OCI-LY7 (cell line): Measurements from ENCODE around the gene NAV3. TPM values are rescaled to one million over a fixed set of nuclear protein-coding genes. Genes with fewer than 3 reads are reported as not detected.
A peak's percentile ranks its signal among the peaks of the same experiment; 100 is the strongest.

Experiments
- BruUV-seq: library from RNA; stranded (reverse); fragments of 400-500 nt; replicated peaks from 2 replicates; lab custom pipeline; 2021; lab: Mats Ljungman, UMichigan
- CTCF ChIA-PET: fragments of 300-600 bp; sonication (Branson Sonifier 250); formaldehyde crosslinking; loops from one replicate; lab custom pipeline; 2022; ENCODE audit warnings: antibody characterized with exemption; ENCODE audit not compliant: unreplicated experiment; lab: Charles Lee
- POLR2A ChIA-PET: fragments of 300-600 bp; sonication (Branson Sonifier 250); formaldehyde crosslinking; loops from one replicate; lab custom pipeline; 2022; ENCODE audit warnings: antibody characterized with exemption; lab: Charles Lee
- DNase-seq: peaks from one replicate; pipeline ENCODE4 v3.0.0-alpha.2; 2015; ENCODE audit warnings: low spot score
- H2AFZ ChIP-seq: fragments of 200-600 bp; sonication (generic), shearing (Covaris generic); 2 replicates; pipeline ENCODE4 v1.6.1; 2014; ENCODE audit warnings: mild to moderate bottlenecking, antibody characterized with exemption, low read length, moderate library complexity
- H3K27ac ChIP-seq: fragments of 200-600 bp; sonication (generic); 2 replicates; pipeline ENCODE4 v1.5.1; 2014; ENCODE audit warnings: mixed run types, low read depth, mild to moderate bottlenecking, moderate library complexity, low read length, inconsistent platforms; ENCODE audit not compliant: poor library complexity, severe bottlenecking
- H3K36me3 ChIP-seq: fragments of 200-600 bp; sonication (generic); 2 replicates; pipeline ENCODE4 v1.6.1; 2014; ENCODE audit warnings: mild to moderate bottlenecking, antibody characterized with exemption, low read length, moderate library complexity, mixed read lengths; ENCODE audit not compliant: insufficient read depth
- H3K4me1 ChIP-seq: fragments of 200-600 bp; sonication (generic); 2 replicates; pipeline ENCODE4 v1.5.1; 2014; ENCODE audit warnings: mild to moderate bottlenecking, low read length; ENCODE audit not compliant: insufficient read depth, poor library complexity, severe bottlenecking
- H3K4me2 ChIP-seq: fragments of 200-600 bp; sonication (generic); 2 replicates; pipeline ENCODE4 v1.6.1; 2014; ENCODE audit warnings: mild to moderate bottlenecking, low read length
- H3K4me3 ChIP-seq: fragments of 200-600 bp; sonication (generic); 2 replicates; pipeline ENCODE4 v1.5.1; 2014; ENCODE audit warnings: mild to moderate bottlenecking, low read depth, low read length; ENCODE audit not compliant: poor library complexity, severe bottlenecking
- H3K79me2 ChIP-seq: fragments of 200-600 bp; sonication (generic); 2 replicates; pipeline ENCODE4 v1.6.1; 2016; ENCODE audit warnings: low read depth, mild to moderate bottlenecking, low read length, moderate library complexity, mixed read lengths; ENCODE audit not compliant: insufficient read depth
- H3K9me2 ChIP-seq: fragments of 200-600 bp; sonication (generic); 2 replicates; pipeline ENCODE4 v1.6.1; 2016; ENCODE audit warnings: mild to moderate bottlenecking, low read length, mixed read lengths; ENCODE audit not compliant: insufficient read depth
- H3K9me3 ChIP-seq: fragments of 200-600 bp; sonication (generic); 2 replicates; pipeline ENCODE4 v1.6.1; 2014; ENCODE audit warnings: mild to moderate bottlenecking, mixed run types, low read length, mixed read lengths
- H4K20me1 ChIP-seq: fragments of 200-600 bp; sonication (generic); 2 replicates; pipeline ENCODE4 v1.6.1; 2014; ENCODE audit warnings: mild to moderate bottlenecking, antibody characterized with exemption, low read length, moderate library complexity, mixed read lengths; ENCODE audit not compliant: insufficient read depth
- CTCF ChIP-seq: fragments of 200-600 bp; sonication (generic); conservative IDR thresholded peaks from 2 replicates; pipeline ENCODE4 v1.5.1; 2014; ENCODE audit warnings: mild to moderate bottlenecking, antibody characterized with exemption, low read length, moderate library complexity, mixed read lengths
- EZH2phosphoT487 ChIP-seq: fragments of 200-600 bp; sonication (generic); IDR thresholded peaks from 2 replicates; pipeline ENCODE4 v1.6.1; 2018; ENCODE audit warnings: low read depth, borderline replicate concordance, mild to moderate bottlenecking, mixed run types, antibody characterized with exemption, low read length, moderate library complexity, mixed read lengths
- intact Hi-C: fragments of 100-400 bp; cut with micrococcal nuclease; formaldehyde crosslinking; loops from one replicate; pipeline ENCODE4 v1.10.0; 2022; ENCODE audit not compliant: unreplicated experiment
- total RNA-seq, 2 experiments: library from RNA; depleted of rRNA in 1 of 2; stranded (reverse); fragments of >200 nt in 1 of 2; shearing (Covaris generic) in 1 of 2; gene quantifications; 2 replicates each; pipeline ENCODE4 v1.2.3, GENCODE V29; 2014 to 2022

Gene NAV3
- total RNA-seq, 2 experiments from 2014 or later, result 0.68 to 1.6 TPM

GRCh38 chr12:77995436-77996167 lies 164.9 kb downstream of the NAV3 start:
- no peak overlapping the region for H3K4me2 ChIP-seq
- H3K4me1 ChIP-seq, result peaks cover 45% of the 10 kb centered on the region
- H2AFZ ChIP-seq, result peak overlapping the region; percentile 57
- TF ChIP-seq CTCF, result no peak
- TF ChIP-seq EZH2phosphoT487, result no peak
- H3K79me2 ChIP-seq, result no peaks in the 10 kb centered on the region
- intact Hi-C loops, result loop anchor here (5.0 kb wide), 2 partner anchors 397 to 1697 kb away; partner anchors contain the start of gene PAWR
- no peak overlapping the region for H3K4me3 ChIP-seq
- CTCF ChIA-PET, result no interaction called here
- BruUV-seq, result no TSS peak
- H3K9me3 ChIP-seq, result peaks cover 1% of the 10 kb centered on the region; the same call in 1 of the 2 replicates
- H3K9me2 ChIP-seq, result no peaks in the 10 kb centered on the region
- DNase-seq, result no peak
- POLR2A ChIA-PET, result no interaction called here
- H3K36me3 ChIP-seq, result no peaks in the 10 kb centered on the region; the same call in 1 of the 2 replicates
- no peaks in the 10 kb centered on the region for H4K20me1 ChIP-seq
- H3K27ac ChIP-seq, result no peak overlapping the region

- peak; percentile 22 for DNase-seq
- Histone ChIP-seq H3K4me1 (peaks cover 45% of the 10 kb centered on the region), H4K20me1 (no peaks in the 10 kb centered on the region), H3K9me2 (no peaks in the 10 kb centered on the region), H3K79me2 (no peaks in the 10 kb centered on the region), H3K9me3 (no peaks in the 10 kb centered on the region), H3K27ac (no peak overlapping the region), H3K36me3 (no peaks in the 10 kb centered on the region; the same call in 1 of the 2 replicates), H3K4me3 (no peak overlapping the region), H2AFZ (peak overlapping the region; percentile 57; the same call in 1 of the 2 replicates), H3K4me2 (no peak overlapping the region)
- ChIA-PET CTCF (no interaction called here), POLR2A (interaction anchor here (0.6 to 2.1 kb wide), 3 partner anchors 8 to 121 kb away, joined by 4 to 7 read pairs (median 4); no protein-coding TSS in a partner anchor)
- no TSS peak for BruUV-seq
- TF ChIP-seq CTCF, result peak; percentile 72
- no peak for TF ChIP-seq EZH2phosphoT487
- intact Hi-C loops, result loop anchor here (5.0 kb wide), 2 partner anchors 396 to 1696 kb away; partner anchors contain the start of gene PAWR
These were observed 166.0 kb downstream of the NAV3 start for GRCh38 chr12:77996670-77997069.

- no peaks in the 10 kb centered on the region for H3K9me3 ChIP-seq
- intact Hi-C loops, result loop anchor here (5.0 kb wide), 2 partner anchors 394 to 1694 kb away; partner anchors contain the start of gene PAWR
- H3K4me3 ChIP-seq, result peak overlapping the region; percentile 13
- peaks cover 45% of the 10 kb centered on the region for H3K4me1 ChIP-seq
- no peaks in the 10 kb centered on the region for H4K20me1 ChIP-seq
- H2AFZ ChIP-seq, result peak overlapping the region; percentile 100
- TF ChIP-seq CTCF (0 out of 2 replicates have a peak, but pooled peaks have one; percentile 10), EZH2phosphoT487 (no peak)
- H3K4me2 ChIP-seq, result peak overlapping the region; percentile 54
- ChIA-PET POLR2A (interaction anchor here (0.6 to 2.1 kb wide), 5 partner anchors 10 to 181 kb away, joined by 3 to 7 read pairs (median 3); no protein-coding TSS in a partner anchor), CTCF (no interaction called here)
- H3K27ac ChIP-seq, result peak overlapping the region; percentile 89
- H3K79me2 ChIP-seq, result no peaks in the 10 kb centered on the region
- DNase-seq, result peak; percentile 64
- no peaks in the 10 kb centered on the region for H3K9me2 ChIP-seq
- H3K36me3 ChIP-seq, result no peaks in the 10 kb centered on the region
- BruUV-seq, result no TSS peak
These were observed 167.6 kb downstream of the NAV3 start for GRCh38 chr12:77998236-77998786.
